ENCODE measurements around the gene ERC1. TPM values are rescaled to one million over a fixed set of nuclear protein-coding genes. Genes with fewer than 3 reads are reported as not detected.

ERC1 gene
- polyA plus RNA-seq, 1 donor from 2014 or later = 7.1 TPM

GRCh38 chr12:1170411-1170810, 179.4 kb downstream of the ERC1 start:
- Histone ChIP-seq H3F3A (ENCODE audit: insufficient read depth, low read length, poor library complexity, severe bottlenecking) (no peaks in the 10 kb centered on the region), H3K79me2 (replicated peaks; ENCODE audit: insufficient read depth, low read length) (no peaks in the 10 kb centered on the region), H3K27ac (ENCODE audit: low read length) (no peak overlapping the region), H3K9me2 (ENCODE audit: insufficient read depth, low read length) (no peaks in the 10 kb centered on the region), H3K36me3 (ENCODE audit: insufficient read depth, low read length) (no peaks in the 10 kb centered on the region), H3K4me3 (ENCODE audit: low read length) (no peak overlapping the region), H3K27me3 (ENCODE audit: insufficient read depth, low read depth, low read length) (no peaks in the 10 kb centered on the region), H4K20me1 (ENCODE audit: insufficient read depth) (no peaks in the 10 kb centered on the region), H3K9ac (ENCODE audit: low read length) (no peak overlapping the region), H3K9me3 (ENCODE audit: low read length) (no peaks in the 10 kb centered on the region), H3K4me2 (ENCODE audit: low read length) (no peak overlapping the region), H2AFZ (ENCODE audit: low read depth, low read length) (no peak overlapping the region)
- TF ChIP-seq REST (IDR thresholded peaks at IDR 0.05; ENCODE audit: borderline replicate concordance) (no peak), EZH2 (IDR thresholded peaks at IDR 0.05; ENCODE audit: borderline replicate concordance, insufficient read depth, low read length, poor library complexity, severe bottlenecking) (no peak), POLR2AphosphoS5 (IDR thresholded peaks at IDR 0.05) (no peak), CTCF (IDR thresholded peaks at IDR 0.05; ENCODE audit: poor library complexity, severe bottlenecking) (no peak), SMC3 (conservative IDR thresholded peaks at IDR 0.05; ENCODE audit: poor library complexity) (no peak), TAF1 (IDR thresholded peaks at IDR 0.05; ENCODE audit: low read depth) (no peak), EP300 (conservative IDR thresholded peaks at IDR 0.05; ENCODE audit: poor library complexity, severe bottlenecking) (no peak), MXI1 (conservative IDR thresholded peaks at IDR 0.05; ENCODE audit: poor library complexity, severe bottlenecking) (no peak), RAD21 (conservative IDR thresholded peaks at IDR 0.05) (no peak)

GRCh38 chr12:1171657-1172408, 180.8 kb downstream of the ERC1 start:
- no peak overlapping the region for H3K27ac ChIP-seq (ENCODE audit: low read length)
- H3K27me3 ChIP-seq (ENCODE audit: insufficient read depth, low read depth, low read length) = no peaks in the 10 kb centered on the region
- H3K4me3 ChIP-seq (ENCODE audit: low read length) = no peak overlapping the region

More at GRCh38 chr12:1171657-1172408, 180.8 kb downstream of the ERC1 start:
- H3F3A ChIP-seq (ENCODE audit: insufficient read depth, low read length, poor library complexity, severe bottlenecking) = no peaks in the 10 kb centered on the region
- no peaks in the 10 kb centered on the region for H3K9me3 ChIP-seq (ENCODE audit: low read length)
- no peak overlapping the region for H3K9ac ChIP-seq (ENCODE audit: low read length)
- H3K79me2 ChIP-seq (replicated peaks; ENCODE audit: insufficient read depth, low read length) = no peaks in the 10 kb centered on the region
- H3K36me3 ChIP-seq (ENCODE audit: insufficient read depth, low read length) = no peaks in the 10 kb centered on the region
- no peak overlapping the region for H2AFZ ChIP-seq (ENCODE audit: low read depth, low read length)
- H3K4me2 ChIP-seq (ENCODE audit: low read length) = no peak overlapping the region
- H3K9me2 ChIP-seq (ENCODE audit: insufficient read depth, low read length) = no peaks in the 10 kb centered on the region
- TF ChIP-seq TAF1 (IDR thresholded peaks at IDR 0.05; ENCODE audit: low read depth) = no peak
- TF ChIP-seq EP300 (conservative IDR thresholded peaks at IDR 0.05; ENCODE audit: poor library complexity, severe bottlenecking) = no peak
- TF ChIP-seq RAD21 (conservative IDR thresholded peaks at IDR 0.05) = no peak
- no peaks in the 10 kb centered on the region for H4K20me1 ChIP-seq (ENCODE audit: insufficient read depth)

Measured in neural cell (in vitro differentiated cells).